Stomach (tissue), 9 donors: Measurements from ENCODE around the gene CDKN1B. TPM values are rescaled to one million over a fixed set of nuclear protein-coding genes. Genes with fewer than 3 reads are reported as not detected.

Experiments used
- DNase-seq, 2 donors: peaks; one replicate each; pipeline versions ENCODE4 v3.0.0 to v3.0.0-alpha.2; 2013 to 2019
- H3K27ac ChIP-seq, 5 donors: fragments of 200-600 bp in 4 of 5; sonication (generic) in 4 of 5; one replicate each; pipeline ENCODE4 v1.5.1; 2013 to 2019; ENCODE audit warnings: mild to moderate bottlenecking in 1 of 5, moderate library complexity in 1 of 5
- H3K27me3 ChIP-seq, 3 donors: fragments of 200-600 bp; sonication (generic); one replicate each; pipeline ENCODE4 v1.5.1; 2017 to 2019; ENCODE audit warnings: mixed run types in 1 of 3
- H3K36me3 ChIP-seq, 4 donors: fragments of 200-600 bp; sonication (generic); 1 replicate in 3 of 4; 2 replicates in 1 of 4; pipeline ENCODE4 v1.5.1; 2016 to 2019
- H3K4me1 ChIP-seq, 4 donors: fragments of 200-600 bp; sonication (generic); one replicate each; pipeline ENCODE4 v1.5.1; 2016 to 2019
- H3K4me3 ChIP-seq, 4 donors: fragments of 200-600 bp; sonication (generic) in 3 of 4; one replicate each; pipeline ENCODE4 v1.5.1; 2016 to 2019; ENCODE audit warnings: mild to moderate bottlenecking in 1 of 4
- H3K9me3 ChIP-seq, 4 donors: fragments of 200-600 bp; sonication (generic); one replicate each; pipeline ENCODE4 v1.5.1; 2016 to 2019
- EP300 ChIP-seq: sonication (generic); formaldehyde crosslinking; IDR thresholded peaks from one replicate; pipeline ENCODE4 v1.6.1; 2017; ENCODE audit warnings: antibody characterized with exemption
- POLR2A ChIP-seq, 4 donors: fragments of 450-650 bp; IDR thresholded peaks; one replicate each; pipeline ENCODE4 v1.6.1; 2016; ENCODE audit warnings: antibody characterized with exemption in 4 of 4, control low read depth in 2 of 4, mild to moderate bottlenecking in 1 of 4, moderate library complexity in 1 of 4
- POLR2AphosphoS5 ChIP-seq, 3 donors: sonication (generic); formaldehyde crosslinking; IDR thresholded peaks; one replicate each; pipeline ENCODE4 v1.6.1; 2016; ENCODE audit warnings: antibody characterized with exemption in 3 of 3
- WGBS, 5 donors: extraction: QIAGEN DNeasy Blood & Tissue Kit in 3 of 5; methylation state at CpG; one replicate each; pipeline versions ENCODE4 v1.1.5 to v1.1.7; 2013 to 2018; 5-methylcytosine and 5-hydroxymethylcytosine counted together
- intact Hi-C: fragments of 100-400 bp; cut with DNase I; formaldehyde crosslinking; loops from one replicate; pipeline ENCODE4 v1.15.1; 2023; ENCODE audit warnings: low total_unique reads
- polyA plus RNA-seq, 3 donors: library from polyadenylated mRNA; stranded (reverse); fragments of 200-250 nt; gene quantifications; one replicate each; pipeline ENCODE4 v1.2.3, GENCODE V29; 2013
- total RNA-seq, 5 donors: library from RNA; depleted of rRNA; stranded (reverse); fragments of >200 nt; gene quantifications; one replicate each; pipeline versions ENCODE4 v1.1.0 to v1.2.3, GENCODE V29; 2014 to 2016
- TF ChIP-seq, protein P1 (sequence below), 7 experiments: fragments of 450-650 bp in 4 of 7; fragments of 200-600 bp in 3 of 7; sonication (generic) in 3 of 7; IDR thresholded peaks; one replicate each; pipeline ENCODE4 v1.5.1; 2016 to 2019; ENCODE audit warnings: antibody characterized with exemption in 7 of 7, control low read depth in 2 of 7, mild to moderate bottlenecking in 1 of 7
- donor health status: healthy with polysubstance abuse.
- donor health status: Bipolar disorder and iron deficiency.
- donor health status: healthy.

Gene CDKN1B
- total and polyA plus RNA-seq, 8 donors, result 17.7 to 60.8 (median 32.8) TPM

DNA sequence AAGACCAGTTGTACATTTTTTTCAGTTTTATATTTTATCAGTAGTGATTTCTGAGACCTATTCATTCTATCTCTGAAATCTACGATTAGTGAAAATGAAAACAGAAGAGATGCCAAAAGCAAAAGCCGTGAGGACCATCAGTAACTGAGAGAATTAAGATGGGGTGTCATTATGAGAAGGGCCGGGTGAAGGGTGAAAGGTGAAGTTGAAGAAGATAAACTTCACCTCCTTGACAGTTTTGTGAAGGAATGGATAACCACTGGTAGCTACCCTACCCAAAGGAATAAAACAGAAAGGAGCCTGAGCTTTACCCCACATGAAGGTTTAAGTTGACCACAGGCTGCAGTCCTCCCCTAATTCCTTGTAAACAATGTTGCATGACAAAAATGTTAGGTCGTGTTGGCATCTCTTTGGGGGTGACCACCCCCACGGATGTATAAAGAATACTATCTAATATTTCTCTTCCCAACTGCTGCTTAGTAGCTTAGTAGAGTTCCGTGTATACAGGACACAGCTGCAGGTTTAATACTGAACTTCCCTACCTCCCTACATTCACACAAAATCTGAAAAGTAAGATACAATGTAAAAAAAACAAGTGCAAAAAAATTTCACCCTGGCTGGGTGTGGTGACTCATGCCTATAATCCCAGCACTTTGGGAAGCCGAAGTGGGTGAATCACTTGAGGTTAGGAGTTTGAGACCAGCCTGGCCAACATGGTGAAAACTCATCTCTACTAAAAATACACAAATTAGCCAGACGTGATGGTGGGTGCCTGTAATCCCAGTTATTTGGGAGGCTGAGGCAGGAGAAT lies 45.1 kb upstream of the CDKN1B start:
- intact Hi-C loops, result no loop called here
- no peak for TF ChIP-seq POLR2A (IDR thresholded peaks at IDR 0.05)
- no peak for TF ChIP-seq EP300
- TF ChIP-seq, protein P1, sequence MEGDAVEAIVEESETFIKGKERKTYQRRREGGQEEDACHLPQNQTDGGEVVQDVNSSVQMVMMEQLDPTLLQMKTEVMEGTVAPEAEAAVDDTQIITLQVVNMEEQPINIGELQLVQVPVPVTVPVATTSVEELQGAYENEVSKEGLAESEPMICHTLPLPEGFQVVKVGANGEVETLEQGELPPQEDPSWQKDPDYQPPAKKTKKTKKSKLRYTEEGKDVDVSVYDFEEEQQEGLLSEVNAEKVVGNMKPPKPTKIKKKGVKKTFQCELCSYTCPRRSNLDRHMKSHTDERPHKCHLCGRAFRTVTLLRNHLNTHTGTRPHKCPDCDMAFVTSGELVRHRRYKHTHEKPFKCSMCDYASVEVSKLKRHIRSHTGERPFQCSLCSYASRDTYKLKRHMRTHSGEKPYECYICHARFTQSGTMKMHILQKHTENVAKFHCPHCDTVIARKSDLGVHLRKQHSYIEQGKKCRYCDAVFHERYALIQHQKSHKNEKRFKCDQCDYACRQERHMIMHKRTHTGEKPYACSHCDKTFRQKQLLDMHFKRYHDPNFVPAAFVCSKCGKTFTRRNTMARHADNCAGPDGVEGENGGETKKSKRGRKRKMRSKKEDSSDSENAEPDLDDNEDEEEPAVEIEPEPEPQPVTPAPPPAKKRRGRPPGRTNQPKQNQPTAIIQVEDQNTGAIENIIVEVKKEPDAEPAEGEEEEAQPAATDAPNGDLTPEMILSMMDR (IDR thresholded peaks at IDR 0.05), result no peak
- TF ChIP-seq POLR2AphosphoS5 (IDR thresholded peaks at IDR 0.05), result no peak
- no peaks in the 10 kb centered on the region for H3K36me3 ChIP-seq
- no peaks in the 10 kb centered on the region for H3K9me3 ChIP-seq
- no peak overlapping the region for H3K4me3 ChIP-seq
- no peaks in the 10 kb centered on the region for H3K4me1 ChIP-seq
- no peak overlapping the region for H3K27ac ChIP-seq
- no peaks in the 10 kb centered on the region for H3K27me3 ChIP-seq
- WGBS, 5 donors, result 64 to 76% (median 68%) methylated on average over 8 of the region's 8 CpGs
- no peak for DNase-seq

DNA sequence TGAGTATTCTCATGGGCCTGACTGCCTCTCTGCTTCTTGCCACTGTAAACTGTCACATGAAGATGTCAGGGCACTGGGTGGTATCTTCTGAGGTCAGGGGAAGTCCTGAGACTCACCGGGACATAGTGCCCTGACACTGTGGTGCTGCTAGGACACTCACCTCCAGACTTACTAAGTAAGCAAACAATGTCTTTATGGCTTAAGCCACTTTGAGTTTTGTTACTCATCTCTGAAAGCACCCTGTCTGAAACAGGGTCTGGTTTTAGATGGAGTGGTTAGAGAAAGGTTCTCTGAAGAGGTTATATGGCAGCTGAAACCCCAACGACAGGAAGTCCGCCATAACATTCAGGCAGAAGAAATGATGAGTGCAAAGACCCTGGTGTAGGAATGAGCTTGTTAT lies 43.9 kb upstream of the CDKN1B start:
- intact Hi-C loops, result no loop called here
- no peak for DNase-seq
- H3K4me1 ChIP-seq, result no peaks in the 10 kb centered on the region
- no peak overlapping the region for H3K4me3 ChIP-seq
- H3K27me3 ChIP-seq, result no peaks in the 10 kb centered on the region
- no peaks in the 10 kb centered on the region for H3K9me3 ChIP-seq
- TF ChIP-seq POLR2AphosphoS5 (IDR thresholded peaks at IDR 0.05) (no peak), EP300 (no peak), POLR2A (IDR thresholded peaks at IDR 0.05) (no peak)
- TF ChIP-seq, protein P1 (IDR thresholded peaks at IDR 0.05), result no peak
- no peak overlapping the region for H3K27ac ChIP-seq
- WGBS, 5 donors, result 80 to 84% (median 82%) methylated on average over 3 of the region's 3 CpGs
- no peaks in the 10 kb centered on the region for H3K36me3 ChIP-seq

DNA sequence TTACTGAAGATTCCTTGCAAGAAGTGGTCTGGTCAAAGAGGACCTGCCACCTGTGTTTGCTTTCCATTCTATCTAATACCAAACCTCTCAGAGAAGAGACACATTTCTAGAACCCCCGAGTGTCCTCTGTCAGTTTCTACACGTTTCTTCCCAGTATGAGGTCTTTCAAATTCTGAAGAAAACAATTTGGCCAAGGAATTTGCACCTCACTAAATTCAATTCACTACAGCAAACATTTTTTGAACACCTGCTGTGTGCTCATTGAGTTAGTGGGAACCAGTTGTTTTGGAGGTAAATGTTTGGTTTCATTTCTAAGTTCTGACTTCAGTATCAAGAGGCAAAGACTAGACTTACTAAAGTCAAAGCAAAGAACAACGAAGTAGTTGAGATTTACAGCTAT lies 40.6 kb upstream of the CDKN1B start:
- no peak overlapping the region for H3K27ac ChIP-seq
- no peak for DNase-seq
- H3K36me3 ChIP-seq, result no peaks in the 10 kb centered on the region
- H3K27me3 ChIP-seq, result no peaks in the 10 kb centered on the region
- WGBS, 5 donors, result 34 to 40% (median 36%) methylated on average over 3 of the region's 3 CpGs
- no peak overlapping the region for H3K4me3 ChIP-seq
- TF ChIP-seq, protein P1 (IDR thresholded peaks at IDR 0.05), result no peak
- no peak for TF ChIP-seq POLR2A (IDR thresholded peaks at IDR 0.05)
- no peak for TF ChIP-seq EP300
- TF ChIP-seq POLR2AphosphoS5 (IDR thresholded peaks at IDR 0.05), result no peak
- intact Hi-C loops, result no loop called here
- no peaks in the 10 kb centered on the region for H3K4me1 ChIP-seq
- no peaks in the 10 kb centered on the region for H3K9me3 ChIP-seq

DNA sequence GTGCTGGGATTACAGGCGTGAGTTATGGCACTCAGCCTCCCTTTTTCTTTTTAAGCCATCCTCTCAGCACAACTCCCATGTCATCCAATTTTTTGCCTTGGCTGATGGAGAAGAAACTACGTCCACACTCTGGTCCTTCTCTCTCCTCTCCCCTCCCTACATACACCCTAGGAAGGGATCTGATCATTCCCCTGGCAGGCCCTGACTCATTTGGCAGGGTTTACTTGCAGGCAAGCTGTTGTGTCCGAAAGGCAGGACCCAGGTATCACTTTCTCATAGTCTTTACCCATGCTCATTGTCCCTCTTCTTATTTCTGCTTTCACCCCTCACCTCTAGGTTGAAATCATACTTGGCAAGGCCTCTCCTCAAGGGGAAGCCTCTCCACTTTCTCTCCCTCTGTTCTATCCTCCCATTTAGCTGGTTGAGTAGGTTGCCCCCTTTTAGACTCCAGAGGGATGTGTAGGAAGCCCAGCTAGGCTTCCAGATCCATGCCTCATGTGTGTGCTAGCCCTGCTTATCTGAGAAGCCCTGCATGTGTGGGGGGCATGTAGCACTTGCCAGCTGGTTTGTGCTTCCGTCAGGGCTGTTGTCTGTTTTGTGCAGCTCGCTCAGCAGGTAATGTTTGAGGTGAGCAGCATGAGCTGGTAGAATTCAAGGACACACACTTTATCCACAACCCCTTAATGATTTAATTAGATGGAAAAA lies 36.0 kb upstream of the CDKN1B start:
- intact Hi-C loops, result no loop called here
- Histone ChIP-seq H3K4me1 (peaks cover 0 to 6% (median 3%) of the 10 kb centered on the region in 4 donors), H3K9me3 (no peaks in the 10 kb centered on the region), H3K4me3 (no peak overlapping the region), H3K27me3 (peaks cover 0 to 6% (median 0%) of the 10 kb centered on the region in 3 donors), H3K36me3 (no peaks in the 10 kb centered on the region), H3K27ac (no peak overlapping the region)
- DNase-seq, result no peak
- no peak for TF ChIP-seq EP300
- no peak for TF ChIP-seq POLR2A (IDR thresholded peaks at IDR 0.05)
- no peak for TF ChIP-seq POLR2AphosphoS5 (IDR thresholded peaks at IDR 0.05)
- TF ChIP-seq, protein P1 (IDR thresholded peaks at IDR 0.05), result no peak
- 89 to 93% (median 91%) methylated on average over 5 of the region's 5 CpGs for WGBS, 5 donors
